A673 (cell line): ENCODE results near the gene MYL3. TPM values are rescaled to one million over a fixed set of nuclear protein-coding genes. Genes with fewer than 3 reads are reported as not detected.

Experiments
- BruUV-seq: library from RNA; stranded (reverse); fragments of 400-500 nt; replicated peaks from 2 replicates; lab custom pipeline; 2021; lab: Mats Ljungman, UMichigan
- CTCF ChIA-PET: fragments of 300-600 bp; sonication (Branson Sonifier 250); formaldehyde crosslinking; loops from one replicate; lab custom pipeline; 2022; ENCODE audit warnings: antibody characterized with exemption; lab: Charles Lee
- POLR2A ChIA-PET: fragments of 300-600 bp; sonication (Branson Sonifier 250); formaldehyde crosslinking; loops from one replicate; lab custom pipeline; 2022; ENCODE audit warnings: antibody characterized with exemption; ENCODE audit not compliant: low non-redundant PET; lab: Charles Lee
- DNase-seq: peaks from one replicate; pipeline ENCODE4 v3.0.0-alpha.2; 2015; ENCODE audit warnings: low spot score
- H3K27ac ChIP-seq: fragments of 200-600 bp; sonication (generic); 2 replicates; pipeline ENCODE4 v1.5.1; 2016; ENCODE audit warnings: mixed run types, low read depth, mild to moderate bottlenecking, mixed read lengths, antibody characterized with exemption, low read length; ENCODE audit not compliant: poor library complexity, severe bottlenecking
- H3K27me3 ChIP-seq: fragments of 200-600 bp; sonication (generic); replicated peaks from 2 replicates; pipeline ENCODE4 v1.6.1; 2017; ENCODE audit warnings: mixed run types, low read depth, mild to moderate bottlenecking, mixed read lengths, antibody characterized with exemption, low read length; ENCODE audit not compliant: insufficient read depth, poor library complexity
- H3K36me3 ChIP-seq: fragments of 200-600 bp; sonication (generic); 2 replicates; pipeline ENCODE4 v1.6.1; 2016; ENCODE audit warnings: mixed run types, mild to moderate bottlenecking, mixed read lengths, antibody characterized with exemption, low read length; ENCODE audit not compliant: insufficient read depth, poor library complexity, severe bottlenecking
- H3K4me1 ChIP-seq: fragments of 200-600 bp; sonication (generic); 2 replicates; pipeline ENCODE4 v1.6.1; 2017; ENCODE audit warnings: mixed run types, mild to moderate bottlenecking, mixed read lengths, antibody characterized with exemption, low read length; ENCODE audit not compliant: insufficient read depth, poor library complexity, severe bottlenecking
- H3K4me3 ChIP-seq: fragments of 200-600 bp; sonication (generic); 2 replicates; pipeline ENCODE4 v1.5.1; 2016; ENCODE audit warnings: low read depth, mixed run types, mild to moderate bottlenecking, mixed read lengths, low read length; ENCODE audit not compliant: poor library complexity, severe bottlenecking
- H3K9me3 ChIP-seq: fragments of 200-600 bp; sonication (generic); 2 replicates; pipeline ENCODE4 v1.6.1; 2016; ENCODE audit warnings: mixed run types, low read depth, mild to moderate bottlenecking, mixed read lengths, antibody characterized with exemption, low read length; ENCODE audit not compliant: poor library complexity, severe bottlenecking
- CTCF ChIP-seq: fragments of 300-800, 200-600 bp; sonication (generic); conservative IDR thresholded peaks from 2 replicates; pipeline ENCODE4 v1.5.1; 2017; ENCODE audit warnings: low read depth, mild to moderate bottlenecking, antibody characterized with exemption, low read length, moderate library complexity, mixed read lengths
- EZH2 ChIP-seq: fragments of 200-600 bp; sonication (generic); IDR thresholded peaks from 2 replicates; pipeline ENCODE4 v1.6.1; 2017; ENCODE audit warnings: borderline replicate concordance, low read depth, mild to moderate bottlenecking, mixed read lengths, antibody characterized with exemption, low read length; ENCODE audit not compliant: poor library complexity, severe bottlenecking
- intact Hi-C: fragments of 100-400 bp; cut with micrococcal nuclease; formaldehyde crosslinking; loops from one replicate; pipeline ENCODE4 v1.10.0; 2022; ENCODE audit not compliant: unreplicated experiment
- total RNA-seq: library from RNA; stranded (reverse); gene quantifications from 2 replicates; pipeline ENCODE4 v1.2.3, GENCODE V29; 2021

MYL3 gene
- total RNA-seq, 1 experiment from 2014 or later = not detected

GRCh38 chr3:46860017-46860809 is 3.0 kb downstream of the MYL3 start:
- Histone ChIP-seq H3K9me3 (no peaks in the 10 kb centered on the region), H3K4me1 (no peaks in the 10 kb centered on the region), H3K27me3 (no peaks in the 10 kb centered on the region), H3K4me3 (no peak overlapping the region), H3K27ac (no peak overlapping the region), H3K36me3 (no peaks in the 10 kb centered on the region)
- TF ChIP-seq EZH2 = no peak
- no peak; the same call in 1 of the 2 replicates for TF ChIP-seq CTCF
- ChIA-PET CTCF (interaction anchor here (1.0 kb wide), 1 partner anchor 8 kb away, joined by 3 read pairs; no protein-coding TSS in a partner anchor), POLR2A (no interaction called here)
- BruUV-seq = no TSS peak
- intact Hi-C loops = no loop called here
- DNase-seq = no peak

DNA sequence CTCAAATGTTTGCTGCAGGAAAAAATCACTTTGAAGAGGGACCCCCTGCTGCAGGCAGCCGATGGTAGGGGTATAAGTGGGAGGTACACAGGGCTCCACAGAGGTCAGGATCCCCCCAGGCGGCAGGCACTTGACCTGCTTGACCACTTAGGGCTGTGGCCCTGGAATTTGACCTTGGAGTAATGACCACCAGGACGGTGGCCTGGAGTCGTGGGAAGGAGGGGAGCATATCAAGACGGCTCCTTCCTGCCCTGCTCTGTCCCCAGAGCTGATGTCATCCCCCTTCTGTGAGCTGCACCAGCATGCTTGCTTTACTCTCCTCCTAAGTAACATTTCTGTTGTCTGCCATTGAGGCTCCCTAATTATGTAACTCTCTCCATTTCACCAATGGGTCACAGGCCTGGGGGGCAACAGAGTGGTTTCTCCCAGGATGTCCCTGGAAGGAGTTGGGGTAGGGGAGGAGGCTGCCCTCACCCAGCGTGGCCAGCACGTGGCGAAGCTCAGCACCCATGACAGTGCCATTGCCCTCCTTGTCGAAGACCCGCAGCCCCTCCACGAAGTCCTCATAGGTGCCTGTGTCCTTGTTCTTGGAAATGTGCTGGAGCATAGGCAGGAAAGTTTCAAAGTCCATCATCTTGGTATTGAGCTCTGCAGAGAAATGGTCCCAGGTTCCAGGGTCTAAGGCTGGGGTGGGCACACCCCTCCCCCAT is 4.1 kb downstream of the MYL3 start:
- ChIA-PET POLR2A (no interaction called here), CTCF (interaction anchor here (0.6 to 1.0 kb wide), 2 partner anchors 9 to 56 kb away, joined by 3 read pairs; no protein-coding TSS in a partner anchor)
- BruUV-seq = no TSS peak
- no peak for DNase-seq
- H3K4me3 ChIP-seq = no peak overlapping the region
- intact Hi-C loops = no loop called here
- H3K36me3 ChIP-seq = no peaks in the 10 kb centered on the region
- TF ChIP-seq EZH2 (no peak), CTCF (no peak)
- no peaks in the 10 kb centered on the region for H3K9me3 ChIP-seq
- no peak overlapping the region for H3K27ac ChIP-seq
- H3K4me1 ChIP-seq = no peaks in the 10 kb centered on the region
- H3K27me3 ChIP-seq = no peaks in the 10 kb centered on the region

- TF ChIP-seq EZH2 = no peak
- TF ChIP-seq CTCF = no peak
- Histone ChIP-seq H3K36me3 (no peaks in the 10 kb centered on the region), H3K4me3 (no peak overlapping the region), H3K27ac (no peak overlapping the region), H3K27me3 (no peaks in the 10 kb centered on the region), H3K9me3 (no peaks in the 10 kb centered on the region), H3K4me1 (no peaks in the 10 kb centered on the region)
- DNase-seq = no peak
- ChIA-PET CTCF (interaction anchor here (0.6 kb wide), 1 partner anchor 56 kb away, joined by 3 read pairs; no protein-coding TSS in a partner anchor), POLR2A (no interaction called here)
- no TSS peak for BruUV-seq
- intact Hi-C loops = no loop called here
These were observed 4.8 kb downstream of the MYL3 start for GRCh38 chr3:46858456-46858855.
